ENCODE results near the gene TTC8. TPM values are rescaled to one million over a fixed set of nuclear protein-coding genes. Genes with fewer than 3 reads are reported as not detected.

Gene TTC8
- total RNA-seq, 2 donors from 2014 or later: 11.2 to 16.3 TPM

DNA sequence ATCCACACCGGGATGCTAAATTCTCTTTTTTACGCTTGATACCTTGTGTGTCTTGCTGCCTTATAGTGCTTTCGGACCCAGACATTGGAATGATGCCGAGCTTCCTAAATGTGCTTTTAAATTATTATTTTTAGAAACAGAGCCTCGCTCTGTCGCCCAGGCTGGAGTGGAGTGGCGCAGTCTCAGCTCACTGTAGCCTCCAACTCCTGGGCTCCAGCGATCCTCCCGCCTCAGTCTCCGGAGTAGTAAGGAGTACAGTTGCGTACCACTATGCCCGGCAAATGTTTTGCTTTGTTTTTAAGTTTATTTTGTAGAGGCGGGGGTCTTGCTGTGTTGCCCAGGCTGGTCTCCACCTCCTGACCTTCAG, 31.2 kb upstream of the TTC8 start:
- DNase-seq (no peak), ATAC-seq (no peak)
- Histone ChIP-seq H3K4me1 (peaks cover 14% of the 10 kb centered on the region), H3K36me3 (replicated peaks in 1 of 2; ENCODE audit: insufficient read depth in 1 of 2, low read depth in 2 of 2) (no peaks in the 10 kb centered on the region), H3K9me3 (no peaks in the 10 kb centered on the region), H3K27me3 (no peaks in the 10 kb centered on the region), H3K27ac (peak overlapping the region; percentile 64 to 93 (median 89)), H3K4me3 (peak overlapping the region in 1 of 2 donors; percentile 32)
- intact Hi-C loops (cut with DNase I): no loop called here
- 48 to 54% methylated on average over 13 of the region's 13 CpGs for WGBS, 2 donors
- TF ChIP-seq POLR2A (IDR thresholded peaks at IDR 0.05): no peak

DNA sequence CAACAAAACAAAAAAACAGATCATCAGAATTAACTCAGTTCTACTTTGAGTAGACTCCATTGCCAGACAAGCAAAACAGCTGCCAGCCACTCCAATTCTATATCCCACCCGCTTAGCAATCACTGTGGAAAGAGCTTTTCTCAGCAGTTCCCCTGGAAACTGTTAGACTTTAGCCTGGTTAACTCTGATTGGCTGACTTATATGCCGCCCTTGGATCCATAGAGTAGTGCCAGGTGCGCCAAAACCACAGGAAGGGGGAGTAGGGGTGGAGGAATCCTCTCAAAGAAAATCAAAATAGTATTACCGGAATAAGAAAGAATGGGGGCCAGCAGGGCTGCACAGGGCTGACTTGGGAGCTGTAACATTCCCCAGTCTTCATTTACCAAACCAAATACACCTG, 26.3 kb upstream of the TTC8 start:
- Histone ChIP-seq H3K36me3 (replicated peaks in 1 of 2; ENCODE audit: insufficient read depth in 1 of 2, low read depth in 2 of 2) (no peaks in the 10 kb centered on the region), H3K4me3 (no peak overlapping the region), H3K9me3 (no peaks in the 10 kb centered on the region), H3K4me1 (peaks cover 4% of the 10 kb centered on the region), H3K27ac (no peak overlapping the region), H3K27me3 (no peaks in the 10 kb centered on the region)
- peak in 1 of 4 donors; percentile 3 for DNase-seq
- no peak for ATAC-seq
- 30 to 60% methylated on average over 4 of the region's 4 CpGs for WGBS, 2 donors
- intact Hi-C loops (cut with DNase I): no loop called here
- TF ChIP-seq POLR2A (IDR thresholded peaks at IDR 0.05): no peak
- TF ChIP-seq CTCF (IDR thresholded peaks at IDR 0.05): no peak

GRCh38 chr14:88799522-88799921, 24.9 kb upstream of the TTC8 start:
- intact Hi-C loops (cut with DNase I): no loop called here
- H3K36me3 ChIP-seq (replicated peaks in 1 of 2; ENCODE audit: insufficient read depth in 1 of 2, low read depth in 2 of 2): no peaks in the 10 kb centered on the region
- no peak for DNase-seq
- no peaks in the 10 kb centered on the region for H3K9me3 ChIP-seq
- no peak for ATAC-seq
- no peak for TF ChIP-seq CTCF (IDR thresholded peaks at IDR 0.05)
- TF ChIP-seq POLR2A (IDR thresholded peaks at IDR 0.05): no peak
- H3K27ac ChIP-seq: no peak overlapping the region
- H3K4me3 ChIP-seq: no peak overlapping the region
- no peaks in the 10 kb centered on the region for H3K27me3 ChIP-seq
- no peaks in the 10 kb centered on the region for H3K4me1 ChIP-seq
- WGBS, 2 donors: 49 to 61% methylated on average over 5 of the region's 5 CpGs

DNA sequence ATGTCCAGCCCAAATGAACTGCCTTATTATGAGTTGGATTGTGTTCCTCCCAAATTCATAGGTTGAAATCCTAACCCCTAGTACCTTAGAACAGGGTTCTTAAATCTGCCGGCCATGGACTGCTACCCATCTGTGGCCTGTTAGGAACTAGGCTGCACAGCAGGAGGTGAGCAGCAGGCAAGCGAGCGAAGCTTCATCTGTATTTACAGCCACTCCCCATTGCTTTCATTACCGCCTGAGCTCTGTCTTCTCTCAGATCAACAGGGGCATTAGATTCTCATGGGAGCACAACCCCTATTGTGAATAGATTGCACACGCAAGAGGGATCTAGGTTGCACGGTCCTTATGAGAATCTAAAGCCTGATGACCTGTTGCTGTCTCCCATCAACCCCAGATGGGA, 21.9 kb upstream of the TTC8 start:
- Histone ChIP-seq H3K9me3 (no peaks in the 10 kb centered on the region), H3K4me3 (no peak overlapping the region), H3K27me3 (no peaks in the 10 kb centered on the region), H3K36me3 (replicated peaks in 1 of 2; ENCODE audit: insufficient read depth in 1 of 2, low read depth in 2 of 2) (no peaks in the 10 kb centered on the region), H3K4me1 (no peaks in the 10 kb centered on the region), H3K27ac (no peak overlapping the region)
- TF ChIP-seq CTCF (IDR thresholded peaks at IDR 0.05) (no peak), POLR2A (IDR thresholded peaks at IDR 0.05) (no peak)
- no peak for ATAC-seq
- no peak for DNase-seq
- WGBS, 2 donors: 80 to 84% methylated on average over 6 of the region's 6 CpGs
- intact Hi-C loops (cut with DNase I): no loop called here

DNA sequence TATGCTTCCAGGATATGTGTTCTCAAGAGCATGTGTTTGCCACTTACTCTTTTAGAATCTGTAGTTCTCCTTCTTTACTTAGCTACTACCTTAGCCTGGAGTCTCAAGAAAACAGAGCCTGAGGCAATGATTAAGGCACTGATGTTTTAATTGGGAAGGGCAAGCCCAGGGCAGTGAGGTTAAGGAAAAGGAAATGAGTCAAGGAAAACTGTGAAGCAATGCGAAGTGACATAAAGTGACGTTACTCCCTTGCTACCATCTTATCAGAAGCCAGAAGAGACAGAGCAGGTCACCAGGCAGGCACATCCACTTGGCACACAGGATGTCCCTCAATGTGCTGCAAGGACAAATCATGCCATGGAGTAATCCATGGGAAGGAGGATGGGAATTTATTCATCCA, 20.4 kb upstream of the TTC8 start:
- H3K27ac ChIP-seq: no peak overlapping the region
- WGBS, 2 donors: 77 to 82% methylated on average over 2 of the region's 2 CpGs
- DNase-seq (no peak), ATAC-seq (no peak)
- no peaks in the 10 kb centered on the region for H3K9me3 ChIP-seq
- no peaks in the 10 kb centered on the region for H3K36me3 ChIP-seq (replicated peaks in 1 of 2; ENCODE audit: insufficient read depth in 1 of 2, low read depth in 2 of 2)
- H3K27me3 ChIP-seq: no peaks in the 10 kb centered on the region
- no peak overlapping the region for H3K4me3 ChIP-seq
- intact Hi-C loops (cut with DNase I): no loop called here
- TF ChIP-seq POLR2A (IDR thresholded peaks at IDR 0.05) (no peak), CTCF (IDR thresholded peaks at IDR 0.05) (no peak)
- no peaks in the 10 kb centered on the region for H3K4me1 ChIP-seq
